Measurements from ENCODE around the gene CA5A.
"Not testable (repeated sequence)": the region's sequence is repeated elsewhere in the genome, so short reads cannot be mapped to it uniquely, and the experiment has no call there.

- TF ChIP-seq EZH2phosphoT487 (IDR thresholded peaks at IDR 0.05; ENCODE audit: low read depth, severe bottlenecking, unreplicated experiment); EZH2 (IDR thresholded peaks at IDR 0.05; ENCODE audit: borderline replicate concordance): not testable (repeated sequence)
- TF ChIP-seq, protein P1, sequence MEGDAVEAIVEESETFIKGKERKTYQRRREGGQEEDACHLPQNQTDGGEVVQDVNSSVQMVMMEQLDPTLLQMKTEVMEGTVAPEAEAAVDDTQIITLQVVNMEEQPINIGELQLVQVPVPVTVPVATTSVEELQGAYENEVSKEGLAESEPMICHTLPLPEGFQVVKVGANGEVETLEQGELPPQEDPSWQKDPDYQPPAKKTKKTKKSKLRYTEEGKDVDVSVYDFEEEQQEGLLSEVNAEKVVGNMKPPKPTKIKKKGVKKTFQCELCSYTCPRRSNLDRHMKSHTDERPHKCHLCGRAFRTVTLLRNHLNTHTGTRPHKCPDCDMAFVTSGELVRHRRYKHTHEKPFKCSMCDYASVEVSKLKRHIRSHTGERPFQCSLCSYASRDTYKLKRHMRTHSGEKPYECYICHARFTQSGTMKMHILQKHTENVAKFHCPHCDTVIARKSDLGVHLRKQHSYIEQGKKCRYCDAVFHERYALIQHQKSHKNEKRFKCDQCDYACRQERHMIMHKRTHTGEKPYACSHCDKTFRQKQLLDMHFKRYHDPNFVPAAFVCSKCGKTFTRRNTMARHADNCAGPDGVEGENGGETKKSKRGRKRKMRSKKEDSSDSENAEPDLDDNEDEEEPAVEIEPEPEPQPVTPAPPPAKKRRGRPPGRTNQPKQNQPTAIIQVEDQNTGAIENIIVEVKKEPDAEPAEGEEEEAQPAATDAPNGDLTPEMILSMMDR (IDR thresholded peaks at IDR 0.05; ENCODE audit: poor library complexity): not testable (repeated sequence)
Observed at GRCh38 chr16:87887931-87888330, 48.4 kb downstream of the CA5A start.
